ENCODE measurements around the gene STK16.
A peak's percentile ranks its signal among the peaks of the same experiment; 100 is the strongest.
"Not testable (repeated sequence)": the region's sequence is repeated elsewhere in the genome, so short reads cannot be mapped to it uniquely, and the experiment has no call there.

Gene STK16

DNA sequence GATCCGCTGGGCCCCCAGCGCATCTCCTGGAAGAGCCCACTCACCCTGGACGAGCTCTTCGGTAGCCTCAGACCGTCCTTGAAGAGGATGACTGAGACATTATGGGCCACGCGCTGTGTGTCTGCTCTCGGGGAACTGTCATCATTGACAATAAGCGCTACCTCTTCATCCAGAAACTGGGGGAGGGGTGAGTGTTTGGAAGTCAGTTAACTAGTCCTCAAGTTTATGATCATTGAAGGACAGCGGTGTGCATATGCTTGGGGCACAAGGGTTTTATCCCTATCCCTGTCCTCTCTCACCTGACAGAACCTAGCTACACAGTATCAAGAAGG lies 586 bp downstream of the STK16 start:
- no peak for DNase-seq (ENCODE audit: low read depth in 2 of 2)

DNA sequence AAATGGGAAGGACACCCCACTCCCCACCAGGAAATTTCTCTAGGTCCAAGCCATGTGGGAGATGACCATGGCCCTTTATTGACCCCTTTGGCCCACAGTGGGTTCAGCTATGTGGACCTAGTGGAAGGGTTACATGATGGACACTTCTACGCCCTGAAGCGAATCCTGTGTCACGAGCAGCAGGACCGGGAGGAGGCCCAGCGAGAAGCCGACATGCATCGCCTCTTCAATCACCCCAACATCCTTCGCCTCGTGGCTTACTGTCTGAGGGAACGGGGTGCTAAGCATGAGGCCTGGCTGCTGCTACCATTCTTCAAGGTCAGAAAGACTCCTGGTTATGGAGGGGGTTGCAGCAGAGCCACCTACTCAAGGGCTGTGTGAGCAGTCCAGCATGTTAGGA lies 1.3 kb downstream of the STK16 start:
- DNase-seq (ENCODE audit: low read depth in 2 of 2): no peak

DNA sequence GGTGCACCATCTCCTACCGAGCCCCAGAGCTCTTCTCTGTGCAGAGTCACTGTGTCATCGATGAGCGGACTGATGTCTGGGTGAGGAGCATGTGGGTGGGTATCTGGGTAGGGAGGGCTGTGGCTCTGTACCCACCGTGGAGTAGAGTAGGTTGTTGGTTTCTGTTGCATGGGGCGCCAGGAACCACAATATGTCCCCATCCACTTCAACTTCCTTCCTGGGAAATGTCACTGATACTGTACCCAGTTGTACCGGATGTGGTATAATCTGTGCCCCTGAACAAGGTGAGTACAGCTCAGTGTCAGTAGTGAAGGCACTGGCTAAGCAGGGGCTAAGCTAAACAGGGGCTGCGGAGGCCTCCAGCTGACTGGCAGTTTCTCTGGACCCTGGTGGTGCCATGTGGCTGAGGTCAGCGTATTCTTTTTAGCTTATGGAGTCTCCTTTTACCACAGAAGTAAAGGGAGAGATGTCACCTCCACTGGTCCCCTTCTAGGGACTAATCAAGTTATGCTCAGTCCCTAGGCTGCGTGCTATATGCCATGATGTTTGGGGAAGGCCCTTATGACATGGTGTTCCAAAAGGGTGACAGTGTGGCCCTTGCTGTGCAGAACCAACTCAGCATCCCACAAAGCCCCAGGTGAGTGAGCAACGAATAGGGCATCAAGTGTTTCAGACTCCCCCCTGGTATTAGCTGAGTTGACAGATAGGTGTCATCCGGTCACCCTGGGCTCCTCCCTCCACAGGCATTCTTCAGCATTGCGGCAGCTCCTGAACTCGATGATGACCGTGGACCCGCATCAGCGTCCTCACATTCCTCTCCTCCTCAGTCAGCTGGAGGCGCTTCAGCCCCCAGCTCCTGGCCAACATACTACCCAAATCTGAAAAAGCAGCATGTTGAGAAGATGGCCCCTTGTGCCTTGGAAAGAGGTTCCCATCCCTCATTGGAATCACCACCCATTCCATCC lies 2.7 kb downstream of the STK16 start:
- peak in 1 of 2 donors; percentile 57 for DNase-seq (ENCODE audit: low read depth in 2 of 2)

DNA sequence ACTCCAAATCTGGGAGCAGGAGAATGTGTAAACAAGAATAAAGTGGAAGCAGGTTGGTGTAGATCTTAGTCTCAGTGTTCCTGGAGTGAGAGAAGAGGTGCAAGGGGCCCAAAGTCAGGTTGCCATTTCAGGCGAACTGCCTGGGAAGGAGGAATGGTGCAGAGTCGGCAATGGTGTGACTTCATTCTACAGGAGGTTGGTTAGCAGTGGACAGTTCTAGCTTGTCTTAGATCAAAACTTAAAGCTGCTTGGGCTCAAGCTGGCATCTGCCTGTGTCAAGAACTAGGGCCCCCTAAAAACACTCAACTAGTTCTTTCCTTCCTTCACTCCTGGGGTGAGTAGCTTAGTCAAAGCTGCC lies 3.5 kb downstream of the STK16 start:
- no peak for DNase-seq (ENCODE audit: low read depth in 2 of 2)

DNA sequence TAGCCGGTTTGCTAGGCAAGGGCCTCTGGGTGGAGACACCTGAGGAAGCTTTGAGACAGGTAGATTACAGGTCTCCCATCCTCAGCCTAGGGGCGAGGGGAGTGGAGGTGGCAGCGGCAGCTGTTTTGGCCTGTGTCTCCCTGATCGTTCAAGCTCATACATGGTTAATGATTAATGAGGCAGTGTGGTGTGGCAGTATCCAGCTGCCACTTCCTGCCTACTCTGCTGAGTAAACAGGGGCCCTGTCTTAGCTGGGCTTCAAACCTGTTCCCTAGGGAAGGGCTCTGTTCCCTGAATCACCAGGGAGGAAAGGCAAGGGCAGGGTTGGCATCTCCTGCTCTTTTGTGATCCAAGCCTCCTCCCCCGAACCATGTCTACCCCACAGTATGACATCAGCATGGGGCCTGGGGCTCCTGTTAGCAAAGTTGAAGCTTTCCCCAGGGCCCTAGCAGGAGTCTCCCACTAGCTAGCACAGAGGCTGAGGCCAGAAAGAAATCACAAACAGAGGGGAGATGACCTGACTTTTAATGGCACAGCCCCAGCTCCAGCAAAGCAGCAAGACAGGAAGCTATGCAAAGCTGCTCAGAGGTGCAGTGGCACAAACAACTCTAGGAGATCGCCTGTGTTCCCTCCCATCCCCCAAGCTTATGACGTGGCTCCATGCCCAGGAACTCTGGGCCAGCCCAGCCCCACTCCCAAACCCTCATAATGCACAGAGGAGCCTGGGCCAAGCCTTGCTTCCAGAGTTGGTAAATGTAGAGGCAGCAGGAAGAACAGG lies 4.1 kb downstream of the STK16 start:
- DNase-seq (ENCODE audit: low read depth in 2 of 2): no peak

DNA sequence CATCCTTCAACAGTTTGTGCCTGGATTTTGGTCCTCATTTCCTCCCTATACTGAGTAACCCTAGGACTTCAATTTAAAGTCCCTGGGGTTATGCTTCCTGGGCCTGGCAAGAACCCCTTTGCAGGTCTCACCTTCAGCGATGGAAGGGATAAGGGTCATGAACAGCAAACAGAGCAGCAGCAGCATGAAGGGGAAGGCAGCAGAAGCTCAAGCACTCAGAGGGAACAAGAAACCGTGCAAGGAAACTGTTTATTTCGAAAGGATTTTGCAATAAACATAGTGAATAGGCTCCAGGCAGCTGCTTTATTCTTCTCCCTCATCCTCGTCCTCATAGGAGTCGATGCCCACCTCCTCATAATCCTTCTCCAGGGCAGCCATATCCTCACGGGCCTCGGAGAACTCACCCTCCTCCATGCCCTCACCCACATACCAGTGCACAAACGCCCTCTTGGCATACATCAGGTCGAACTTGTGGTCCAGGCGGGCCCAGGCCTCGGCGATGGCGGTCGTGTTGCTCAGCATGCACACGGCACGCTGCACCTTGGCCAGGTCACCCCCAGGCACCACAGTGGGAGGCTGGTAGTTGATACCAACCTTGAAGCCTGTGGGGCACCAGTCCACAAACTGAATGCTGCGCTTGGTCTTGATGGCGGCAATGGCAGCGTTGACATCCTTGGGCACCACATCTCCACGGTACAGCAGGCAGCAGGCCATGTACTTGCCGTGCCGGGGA lies 4.9 kb downstream of the STK16 start:
- no peak for DNase-seq (ENCODE audit: low read depth in 2 of 2)

DNA sequence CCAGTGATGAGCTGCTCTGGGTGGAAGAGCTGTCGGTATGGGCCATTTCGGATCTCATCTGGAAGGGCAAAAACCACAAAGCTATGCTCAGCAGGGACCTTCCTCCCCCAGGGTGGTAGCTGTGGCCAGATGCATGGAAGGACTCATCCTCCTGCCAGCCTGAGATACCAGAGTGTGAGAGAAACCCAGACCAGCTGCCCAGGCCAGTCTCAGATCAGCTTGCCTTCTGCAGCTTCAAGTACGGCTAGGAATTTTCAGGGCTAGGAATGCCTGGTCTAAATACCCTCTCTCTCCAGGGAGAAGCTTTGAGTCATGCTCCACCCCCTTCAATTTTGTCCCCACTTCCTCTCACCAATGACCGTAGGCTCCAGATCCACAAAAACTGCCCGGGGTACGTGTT lies 6.4 kb downstream of the STK16 start:
- no peak for DNase-seq (ENCODE audit: low read depth in 2 of 2)

DNA sequence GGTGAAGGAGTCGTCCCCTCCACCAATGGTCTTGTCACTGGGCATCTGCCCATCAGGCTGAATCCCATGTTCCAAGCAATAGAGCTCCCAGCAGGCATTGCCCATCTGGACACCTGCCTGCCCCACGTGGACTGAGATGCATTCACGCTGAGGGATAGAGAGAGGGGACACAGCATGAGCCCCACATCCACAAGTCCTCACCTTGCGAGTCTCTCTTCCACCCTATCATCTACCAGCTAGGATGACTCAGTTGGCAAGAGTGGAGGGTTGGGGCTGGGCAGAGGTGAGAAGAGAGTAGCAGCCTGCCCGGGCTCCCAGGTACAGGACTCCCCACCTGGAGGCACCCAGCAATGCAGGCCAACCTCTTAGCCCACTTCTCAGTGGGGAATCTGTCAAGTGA lies 6.8 kb downstream of the STK16 start:
- DNase-seq (ENCODE audit: low read depth in 2 of 2): no peak

DNA sequence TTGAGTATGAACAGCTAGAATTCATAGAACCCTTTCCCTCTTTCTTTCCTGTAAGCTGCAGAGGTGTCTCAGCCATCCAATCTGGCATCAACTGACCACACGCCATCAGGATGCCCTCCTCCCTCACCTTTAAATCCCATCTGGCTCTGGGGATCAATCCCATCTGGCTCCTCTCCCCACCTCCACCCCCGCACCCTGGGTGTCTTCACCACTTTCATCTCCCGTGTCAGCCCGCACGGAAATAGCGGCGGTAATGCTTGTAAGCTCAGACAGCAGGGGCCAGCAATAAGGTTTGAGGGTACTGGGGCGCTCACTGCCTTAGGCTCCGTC lies 7.3 kb downstream of the STK16 start:
- no peak for DNase-seq (ENCODE audit: low read depth in 2 of 2)

DNA sequence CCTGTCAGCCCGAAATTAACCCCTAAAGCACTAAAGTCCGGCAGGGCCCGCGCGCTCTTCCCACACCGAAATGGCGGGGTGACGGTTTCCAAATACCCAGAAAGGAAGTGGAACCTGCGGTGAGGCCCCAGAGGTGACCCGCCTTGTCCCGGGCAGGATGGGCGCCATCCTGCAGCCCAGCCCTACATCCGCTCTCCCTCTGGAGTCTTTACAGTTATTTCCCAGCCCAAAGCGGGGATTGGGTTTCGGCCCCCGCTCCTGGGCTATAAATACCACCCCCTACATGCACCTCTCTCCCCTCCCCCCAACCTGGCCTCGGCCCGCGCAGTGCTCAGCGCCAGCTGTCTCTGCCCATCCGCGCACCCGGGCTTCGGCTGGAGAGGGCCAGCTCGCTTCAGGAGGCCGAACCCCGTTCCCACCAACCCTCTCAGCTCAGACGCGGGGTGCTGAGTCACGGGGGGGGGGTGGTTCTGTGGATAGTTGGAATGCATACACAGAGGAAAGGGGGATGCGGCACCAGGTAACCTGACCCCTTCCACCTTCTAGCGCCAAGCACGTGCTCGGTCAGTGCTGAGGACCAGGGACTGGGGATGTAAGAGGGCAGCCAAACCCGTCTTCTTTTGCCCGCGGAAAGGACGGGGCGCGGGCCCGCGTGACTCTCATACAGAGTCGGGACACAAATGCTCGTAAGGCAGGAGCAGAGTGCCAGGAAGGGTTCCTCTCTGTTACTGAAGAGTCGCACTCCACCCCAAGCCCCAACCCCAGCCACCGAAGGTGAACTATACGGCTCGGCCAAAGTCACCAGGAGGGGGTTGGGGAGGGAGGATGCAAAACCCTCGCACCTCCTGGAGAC lies 7.8 kb downstream of the STK16 start, which contains the start of gene TUBA4B:
Gene TUBA4B (plus strand): TSS at position 344 of the 853 bp plus-strand sequence. CDS start 165 bp downstream, at position 509.
- DNase-seq (ENCODE audit: low read depth in 2 of 2): no peak

DNA sequence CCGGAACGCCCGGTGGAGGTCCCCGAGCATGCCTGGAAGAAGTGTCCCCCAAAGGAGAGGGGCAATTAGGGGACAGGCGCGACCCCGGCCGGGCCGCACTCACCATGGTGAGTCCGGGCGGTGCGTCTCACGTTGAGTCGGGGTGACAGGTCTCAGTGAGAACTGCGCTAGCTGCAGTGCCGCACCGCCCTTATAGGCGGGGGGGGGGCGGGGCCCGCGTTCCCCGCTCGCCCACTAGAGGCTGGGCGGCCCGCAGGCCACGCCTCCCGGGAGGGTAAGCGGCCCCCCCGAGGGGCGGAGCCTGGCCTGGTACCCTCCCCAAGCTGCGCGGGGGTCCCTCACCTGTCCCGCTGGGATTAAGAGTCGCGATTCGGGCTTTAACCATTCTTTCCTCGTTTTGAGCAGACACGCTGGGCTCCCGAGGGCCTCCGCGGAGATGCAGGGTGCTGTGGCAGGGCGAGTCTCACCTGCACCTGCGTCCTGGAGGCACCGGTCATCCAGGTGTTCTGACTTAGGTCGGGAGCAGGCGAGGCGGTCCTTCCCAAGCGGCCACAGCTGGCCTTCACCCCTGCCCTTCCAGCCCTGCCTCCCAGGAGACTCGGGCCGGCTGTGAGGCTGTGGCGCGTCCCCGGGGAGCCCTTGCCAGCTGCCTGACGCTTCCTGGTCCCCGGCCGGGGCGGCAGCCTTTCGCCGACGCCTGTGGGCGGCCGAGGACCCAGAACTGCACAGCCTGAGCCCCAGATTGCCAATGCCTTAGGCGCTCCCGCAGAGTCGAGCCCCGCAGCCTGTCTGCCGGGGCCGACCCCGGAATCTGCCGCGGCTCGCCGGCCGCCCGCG lies 8.7 kb downstream of the STK16 start, which contains the start of gene TUBA4A:
Gene TUBA4A (minus strand): TSS at position 166 of the 837 bp plus-strand sequence. CDS start 60 bp downstream, at position 106.
- peak; percentile 80 to 86 for DNase-seq (ENCODE audit: low read depth in 2 of 2)

DNA sequence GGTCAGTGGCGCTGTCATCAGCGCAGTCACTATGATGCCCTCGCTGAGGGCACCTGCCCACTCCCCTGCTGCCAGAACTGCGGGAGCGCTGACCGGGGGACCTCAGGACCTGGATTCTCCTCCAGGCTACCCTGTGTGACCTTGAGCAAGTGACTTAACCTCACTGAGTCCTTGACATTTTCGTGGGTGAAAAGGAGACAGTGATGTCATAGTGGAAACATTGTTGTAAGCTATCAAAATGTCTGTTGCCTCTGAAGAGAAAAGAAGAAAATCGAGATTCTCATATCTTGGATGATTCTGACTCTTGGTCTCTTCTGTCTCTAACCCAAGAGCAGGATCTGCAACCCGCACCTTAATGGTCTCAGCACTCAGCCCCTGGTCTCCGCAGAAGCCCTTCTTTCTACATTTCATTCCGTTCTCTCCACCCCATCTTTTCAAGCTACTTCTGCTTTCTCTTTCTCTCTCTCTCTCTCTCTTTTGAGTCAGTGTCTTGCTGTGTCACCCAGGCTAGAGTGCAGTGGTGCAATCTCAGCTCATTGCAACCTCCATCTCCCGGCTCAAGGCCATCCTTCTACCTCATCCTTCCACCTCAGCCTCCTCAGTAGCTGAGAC lies 9.4 kb downstream of the STK16 start:
- DNase-seq (ENCODE audit: low read depth in 2 of 2): no peak

DNA sequence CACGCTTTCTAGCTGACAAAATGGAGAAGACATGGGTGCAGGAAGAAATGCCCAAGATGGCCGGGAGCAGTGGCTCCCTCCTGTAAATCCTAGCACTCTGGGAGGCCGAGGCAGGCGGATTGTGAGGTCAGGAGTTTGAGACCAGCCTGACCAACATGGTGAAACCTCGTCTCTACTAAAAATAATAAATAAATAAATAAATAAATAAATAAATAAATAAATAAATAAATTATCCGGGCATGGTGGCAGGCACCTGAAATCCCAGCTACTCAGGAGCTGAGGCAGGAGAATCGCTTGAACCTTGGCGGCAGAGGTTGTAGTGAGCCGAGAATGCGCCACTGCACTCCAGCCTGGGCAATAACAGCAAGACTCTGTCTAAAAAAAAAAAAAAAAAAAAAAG lies 13.7 kb downstream of the STK16 start:
- DNase-seq (ENCODE audit: low read depth in 2 of 2): not testable (repeated sequence)

DNA sequence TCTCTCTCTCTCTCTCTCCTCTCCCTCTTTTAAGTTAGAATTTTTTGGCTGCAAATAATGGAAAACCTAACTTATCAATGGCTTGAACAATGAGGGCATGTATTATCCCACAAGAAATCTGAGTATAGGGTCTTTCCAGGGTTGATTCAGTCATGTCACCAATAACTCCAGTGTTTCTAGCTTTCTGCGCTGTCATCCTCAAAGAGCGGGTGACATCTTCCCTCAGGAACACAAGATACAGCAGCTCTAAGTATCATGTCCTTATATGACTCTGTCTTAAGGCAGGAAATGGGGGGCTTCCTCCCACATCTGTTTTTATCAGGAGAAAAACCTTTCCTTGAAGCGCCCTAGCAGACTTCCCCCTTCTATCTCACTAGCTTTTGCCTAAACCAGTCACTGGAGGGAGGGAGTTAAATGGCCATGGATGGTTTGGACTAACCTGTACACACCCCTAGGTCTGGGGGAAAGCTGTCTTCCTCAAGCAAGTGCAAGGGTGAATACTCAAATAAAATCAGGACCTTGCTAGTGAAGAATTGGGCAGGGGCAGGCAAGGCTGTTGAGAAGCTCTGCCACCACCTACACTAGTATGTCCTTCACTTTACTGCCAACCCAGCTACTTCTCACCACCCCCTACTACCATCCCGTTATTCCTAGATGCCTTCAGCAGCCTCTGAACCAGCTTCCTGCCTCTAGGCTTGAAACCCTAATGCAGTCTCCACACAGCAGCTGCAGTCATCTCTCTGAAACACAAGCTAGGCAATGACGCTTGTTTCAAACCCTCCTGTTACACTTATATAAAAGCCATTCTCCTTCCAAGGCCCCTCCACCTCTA lies 16.0 kb downstream of the STK16 start:
- no peak for DNase-seq (ENCODE audit: low read depth in 2 of 2)

DNA sequence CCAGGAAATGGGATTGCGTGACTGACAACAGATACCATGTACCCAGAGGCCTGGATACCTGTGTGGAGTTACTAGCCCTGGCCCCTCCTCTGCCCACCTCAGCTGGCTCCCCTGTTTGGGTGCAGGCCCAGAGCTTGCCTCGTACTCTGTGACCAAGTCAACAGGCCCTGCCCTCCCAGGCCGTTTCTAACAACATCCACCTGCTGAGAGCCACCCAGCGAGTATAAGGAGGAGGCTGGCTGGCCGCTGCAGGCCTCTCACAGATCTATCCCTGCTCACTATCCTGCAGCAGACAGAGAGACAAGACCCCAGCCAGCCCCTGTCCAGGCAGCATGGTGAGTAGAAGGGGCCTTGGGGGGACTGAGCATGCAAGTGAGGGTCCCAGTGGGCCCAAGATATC lies 21.0 kb downstream of the STK16 start:
- DNase-seq (ENCODE audit: low read depth in 2 of 2): no peak

DNA sequence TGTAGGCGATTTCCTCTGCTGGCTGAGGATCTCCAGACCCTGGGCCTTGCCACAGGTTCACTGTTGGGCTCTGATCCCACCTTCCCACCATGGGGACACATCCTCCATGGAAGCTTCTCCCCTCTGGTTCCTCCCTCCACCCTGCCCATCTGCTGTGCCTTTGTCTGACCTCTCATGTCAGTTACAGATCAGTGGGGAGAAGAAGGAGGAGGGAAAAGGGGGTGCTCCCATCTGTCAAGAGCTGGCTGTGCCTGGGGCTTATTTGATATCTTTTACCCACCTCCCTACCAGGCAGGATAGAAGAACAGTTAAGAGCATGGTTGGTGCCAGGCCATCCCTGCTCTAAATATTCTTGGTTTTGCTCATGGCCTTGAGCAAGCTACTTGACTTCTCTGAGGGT lies 21.6 kb downstream of the STK16 start:
- no peak for DNase-seq (ENCODE audit: low read depth in 2 of 2)

DNA sequence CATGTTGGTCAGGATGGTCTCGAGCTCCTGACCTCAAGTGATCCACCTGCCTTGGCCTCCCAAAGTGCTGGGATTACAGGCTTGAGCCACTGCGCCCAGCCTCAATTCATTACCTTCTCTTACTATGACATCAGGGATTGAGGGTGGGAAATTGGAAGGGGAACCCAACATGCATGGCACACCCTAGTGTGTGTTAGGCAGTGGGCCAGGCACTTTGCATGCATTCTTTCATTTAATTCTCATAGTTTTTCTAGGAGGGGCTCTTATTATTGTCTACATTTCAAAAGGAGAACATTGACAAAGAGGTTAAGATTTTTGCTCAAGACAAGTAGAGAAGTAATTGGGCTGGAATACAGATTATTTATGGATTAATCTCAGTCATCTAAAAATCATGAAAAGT lies 23.0 kb downstream of the STK16 start:
- DNase-seq (ENCODE audit: low read depth in 2 of 2): no peak

DNA sequence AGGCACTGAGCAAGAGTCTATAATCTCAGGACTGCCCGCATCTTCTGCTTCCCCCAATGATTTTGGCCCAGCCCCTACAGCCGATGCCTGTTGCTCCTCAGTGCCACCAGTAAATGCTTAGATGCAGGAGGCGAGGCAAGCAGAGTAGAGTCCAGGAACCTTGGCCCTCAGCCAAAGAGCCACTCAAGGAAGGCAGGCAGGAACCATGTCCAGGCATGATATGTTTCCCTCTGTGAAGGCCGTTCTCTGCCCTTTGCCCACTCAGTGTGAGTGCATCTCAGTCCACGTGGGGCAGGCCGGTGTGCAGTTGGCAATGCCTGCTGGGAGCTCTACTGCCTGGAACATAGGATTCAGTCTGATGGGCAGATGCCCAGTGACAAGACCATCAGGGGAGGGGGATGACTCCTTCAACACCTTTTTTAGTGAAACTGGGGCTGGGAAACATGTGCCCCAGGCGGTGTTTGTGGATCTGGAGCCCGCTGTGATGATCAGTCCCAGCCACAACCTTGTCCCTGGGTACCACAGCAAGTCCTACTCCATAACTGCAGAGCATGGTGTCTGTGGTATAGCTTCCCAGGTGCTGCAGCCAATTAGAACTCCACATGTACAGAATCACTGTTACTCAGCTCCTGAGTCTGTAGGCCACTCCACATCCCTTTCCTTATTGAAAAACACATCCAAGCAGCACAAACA lies 24.2 kb downstream of the STK16 start:
- no peak for DNase-seq (ENCODE audit: low read depth in 2 of 2)

DNA sequence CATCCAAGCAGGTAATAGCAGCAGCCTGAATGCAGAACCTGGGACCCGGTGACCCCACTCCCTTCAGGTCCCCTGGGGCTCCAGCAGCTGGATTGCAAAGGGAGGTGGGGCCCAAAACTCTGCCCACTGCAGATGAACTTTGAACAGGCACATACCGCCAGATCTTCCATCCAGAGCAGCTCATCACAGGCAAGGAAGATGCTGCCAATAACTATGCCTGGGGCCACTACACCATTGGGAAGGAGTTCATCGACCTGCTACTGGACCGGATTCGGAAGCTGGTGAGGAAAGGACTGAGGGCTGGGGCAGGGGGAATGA lies 24.7 kb downstream of the STK16 start:
- no peak for DNase-seq (ENCODE audit: low read depth in 2 of 2)
